GM21528 (cell line): ENCODE measurements around the gene GIMAP6.
A peak's percentile ranks its signal among the peaks of the same experiment; 100 is the strongest.
"Not testable (repeated sequence)": the region's sequence is repeated elsewhere in the genome, so short reads cannot be mapped to it uniquely, and the experiment has no call there.

Experiments used
- ATAC-seq: cut with Tn5 transposase; IDR thresholded peaks from one replicate; pipeline ENCODE4 v1.9.1; 2021; ENCODE audit warnings: mild to moderate bottlenecking, moderate library complexity; ENCODE audit not compliant: unreplicated experiment, low FRiP score

Gene GIMAP6

DNA sequence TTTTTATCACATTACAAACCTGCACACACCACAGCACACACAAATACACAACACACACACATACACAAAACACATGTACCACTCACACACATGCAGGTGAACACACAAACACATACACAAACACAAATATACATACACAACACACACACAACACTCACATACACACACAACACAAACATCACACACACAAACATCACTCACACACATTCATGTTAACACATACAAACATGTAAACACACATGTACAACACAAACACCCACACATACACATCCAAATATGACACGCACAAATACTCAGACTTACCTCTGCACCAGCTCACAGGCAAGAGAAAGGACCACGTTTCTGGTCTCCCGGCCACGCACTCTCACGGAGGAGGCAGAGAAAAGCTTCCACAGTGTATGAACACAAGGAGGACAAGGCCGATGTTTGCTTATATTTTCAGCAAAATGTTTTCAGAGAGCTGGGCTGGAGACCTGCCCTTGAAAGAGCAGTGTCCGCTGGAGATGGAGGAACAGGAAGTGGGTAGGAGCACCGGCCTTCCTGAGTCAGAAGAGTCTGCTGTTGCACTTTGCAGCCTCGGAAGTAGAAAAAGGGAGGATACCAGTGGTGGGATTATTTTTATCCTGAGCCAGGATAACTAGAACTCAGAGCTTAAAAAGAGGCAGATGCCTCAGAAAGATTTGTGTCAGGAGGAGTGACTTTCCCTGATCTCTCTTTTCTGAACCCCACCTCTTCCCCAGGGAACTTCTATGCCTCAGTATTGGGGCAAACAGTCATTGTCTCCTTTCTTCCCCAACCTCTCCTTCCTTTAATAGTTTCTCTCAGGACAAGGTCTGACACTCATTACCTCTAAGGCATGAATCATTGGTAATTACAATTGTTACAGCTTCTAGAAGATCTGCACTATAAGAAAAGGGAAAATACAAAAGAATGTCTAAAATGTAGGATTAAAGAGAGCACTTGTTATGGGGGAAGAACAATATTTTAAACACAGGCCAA is at the start of gene GIMAP6:
Gene GIMAP6 (minus strand): TSS at position 520 of the 999 bp plus-strand sequence. CDS start 2,243 bp downstream, outside the sequence.
- peak; percentile 81 for ATAC-seq

DNA sequence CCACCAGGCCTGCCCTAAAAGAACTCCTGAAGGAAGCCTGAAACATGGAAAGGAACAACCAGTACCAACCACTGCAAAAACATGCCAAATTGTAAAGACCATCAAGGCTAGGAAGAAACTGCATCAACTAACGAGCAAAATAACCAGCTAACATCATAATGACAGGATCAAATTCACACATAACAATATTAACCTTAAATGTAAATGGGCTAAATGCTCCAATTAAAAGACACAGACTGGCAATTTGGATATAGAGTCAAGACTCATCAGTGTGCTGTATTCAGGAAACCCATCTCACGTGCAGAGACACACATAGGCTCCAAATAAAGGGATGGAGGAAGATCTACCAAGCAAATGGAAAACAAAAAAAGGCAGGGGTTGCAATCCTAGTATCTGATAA is 48.2 kb upstream of the GIMAP6 start:
- not testable (repeated sequence) for ATAC-seq

DNA sequence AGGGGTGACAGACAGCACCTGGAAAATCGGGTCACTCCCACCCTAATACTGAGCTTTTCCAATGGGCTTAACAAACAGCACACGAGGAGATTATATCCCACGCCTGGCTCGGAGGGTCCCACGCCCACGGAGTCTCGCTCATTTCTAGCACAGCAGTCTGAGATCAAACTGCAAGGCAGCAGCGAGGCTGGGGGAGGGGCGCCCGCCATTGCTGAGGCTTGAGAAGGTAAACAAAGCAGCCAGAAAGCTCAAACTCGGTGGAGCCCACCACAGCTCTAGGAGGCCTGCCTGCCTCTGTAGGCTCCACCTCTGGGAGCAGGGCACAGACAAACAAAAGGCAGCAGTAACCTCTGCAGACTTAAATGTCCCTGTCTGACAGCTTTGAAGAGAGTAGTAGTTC is 46.4 kb upstream of the GIMAP6 start:
- not testable (repeated sequence) for ATAC-seq

- ATAC-seq = not testable (repeated sequence)
Measured at GRCh38 chr7:150676854-150677253, 44.7 kb upstream of the GIMAP6 start.

DNA sequence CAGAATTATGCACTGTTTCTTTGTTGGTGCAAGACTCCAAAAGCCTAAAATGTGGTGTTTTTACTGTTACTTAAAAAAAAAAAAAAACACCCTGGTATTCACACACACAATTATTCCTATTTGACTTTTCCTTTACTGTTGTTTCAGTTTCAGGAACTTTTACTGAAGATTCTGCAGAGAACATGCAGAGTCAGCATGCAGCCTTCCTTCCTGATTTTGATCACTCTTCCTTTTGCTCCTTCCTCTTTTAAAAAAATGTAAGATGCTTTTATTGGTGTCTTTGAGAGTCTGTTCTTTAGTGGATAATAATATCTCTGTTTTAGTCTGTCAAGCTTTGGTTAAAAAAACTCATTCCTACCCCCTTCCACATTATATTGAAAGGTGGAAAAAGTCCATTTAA is 44.1 kb upstream of the GIMAP6 start:
- not testable (repeated sequence) for ATAC-seq

GRCh38 chr7:150675714-150676113 is 43.5 kb upstream of the GIMAP6 start:
- ATAC-seq = no peak

DNA sequence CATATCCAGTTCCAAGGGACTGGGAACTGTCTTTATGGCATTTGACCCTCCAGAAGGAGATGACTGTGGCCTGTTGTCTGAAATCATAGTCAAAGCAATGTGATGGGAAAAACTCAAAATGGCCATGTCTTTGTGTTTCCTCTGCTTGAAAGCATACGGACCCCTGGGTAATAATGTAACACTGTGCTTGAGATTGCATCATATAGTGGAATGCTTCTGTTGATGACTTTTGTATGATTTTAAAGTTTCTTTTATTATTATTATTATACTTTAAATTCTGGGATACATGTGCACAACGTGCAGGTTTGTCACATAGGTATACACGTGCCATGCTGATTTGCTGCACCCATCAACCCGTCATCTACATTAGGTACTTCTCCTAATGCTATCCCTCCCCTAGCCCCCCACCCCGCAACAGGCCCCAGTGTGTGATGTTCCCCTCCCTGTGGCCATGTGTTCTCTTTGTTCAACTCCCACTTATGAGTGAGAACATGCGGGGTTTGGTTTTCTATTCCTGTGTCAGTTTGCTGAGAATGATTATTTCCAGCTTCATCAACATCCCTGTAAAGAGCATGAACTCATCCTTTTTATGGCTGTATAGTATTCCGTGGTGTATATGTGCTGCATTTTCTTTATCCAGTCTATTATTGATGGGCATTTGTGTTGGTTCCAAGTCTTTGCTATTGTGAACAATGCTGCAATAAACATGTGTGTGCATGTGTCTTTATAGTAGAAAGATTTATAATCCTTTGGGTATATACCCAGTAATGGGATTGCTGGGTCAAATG is 39.8 kb upstream of the GIMAP6 start:
- not testable (repeated sequence) for ATAC-seq

DNA sequence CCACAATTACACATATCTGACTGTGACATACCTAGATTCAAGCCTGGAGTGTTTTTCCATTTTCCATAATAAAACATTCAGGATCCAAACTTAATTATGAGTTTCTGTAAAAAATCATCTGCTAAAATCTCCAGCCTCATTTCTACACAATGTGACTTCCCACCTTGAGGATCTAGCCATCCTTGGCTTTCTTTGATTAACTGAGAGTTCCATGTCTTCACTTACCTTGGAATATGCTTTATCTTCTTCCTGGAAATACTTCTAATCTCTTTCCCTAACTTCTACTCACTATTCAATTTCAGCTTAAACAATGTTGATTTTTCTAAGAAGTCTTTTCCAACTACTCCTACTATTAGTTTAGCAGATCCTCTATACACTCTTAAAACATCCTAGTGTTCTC is 36.8 kb upstream of the GIMAP6 start:
- ATAC-seq = no peak

DNA sequence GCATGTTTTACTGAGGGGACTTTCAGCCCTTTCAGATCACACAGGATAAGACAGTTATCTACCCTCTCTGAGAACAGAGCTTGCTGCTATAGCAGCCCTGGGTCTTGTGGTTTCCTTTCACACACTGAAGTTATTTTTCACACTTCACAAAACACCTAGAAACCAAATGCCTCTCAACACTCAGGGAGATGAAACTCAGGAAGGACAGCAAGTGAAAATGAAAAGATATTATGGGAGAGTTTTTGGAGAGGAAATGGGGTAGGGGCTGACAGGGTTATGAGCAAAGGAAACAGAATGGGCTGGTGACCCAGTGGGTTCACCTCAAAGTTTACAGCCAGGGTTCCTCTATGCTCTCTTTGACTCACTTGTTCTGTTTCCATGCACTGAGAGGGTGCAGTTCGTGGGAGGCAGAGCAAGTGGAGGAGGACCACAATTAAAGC is 36.3 kb upstream of the GIMAP6 start:
- ATAC-seq = peak; percentile 84

GRCh38 chr7:150666412-150666811 is 34.2 kb upstream of the GIMAP6 start:
- no peak for ATAC-seq

DNA sequence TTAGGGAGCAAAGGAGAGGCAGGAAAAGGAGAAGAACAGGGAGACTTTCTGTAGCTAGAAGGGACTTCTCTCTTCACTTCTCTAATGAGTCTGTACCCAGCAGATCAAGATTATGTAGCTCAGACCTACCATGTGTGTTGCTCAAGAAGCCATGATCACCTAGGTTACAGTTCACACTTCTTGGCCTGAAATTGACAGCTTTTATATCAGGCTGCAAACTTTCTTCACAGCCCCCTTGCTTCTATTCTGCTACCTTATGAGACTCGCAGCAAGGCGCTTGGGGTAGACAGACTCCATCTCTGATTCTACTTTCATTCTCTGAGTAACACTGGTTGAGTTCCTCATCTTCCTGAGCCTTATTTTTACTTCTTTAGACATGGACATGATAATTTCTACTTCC is 33.7 kb upstream of the GIMAP6 start:
- no peak for ATAC-seq

GRCh38 chr7:150665089-150665748 is 33.0 kb upstream of the GIMAP6 start:
- no peak for ATAC-seq

DNA sequence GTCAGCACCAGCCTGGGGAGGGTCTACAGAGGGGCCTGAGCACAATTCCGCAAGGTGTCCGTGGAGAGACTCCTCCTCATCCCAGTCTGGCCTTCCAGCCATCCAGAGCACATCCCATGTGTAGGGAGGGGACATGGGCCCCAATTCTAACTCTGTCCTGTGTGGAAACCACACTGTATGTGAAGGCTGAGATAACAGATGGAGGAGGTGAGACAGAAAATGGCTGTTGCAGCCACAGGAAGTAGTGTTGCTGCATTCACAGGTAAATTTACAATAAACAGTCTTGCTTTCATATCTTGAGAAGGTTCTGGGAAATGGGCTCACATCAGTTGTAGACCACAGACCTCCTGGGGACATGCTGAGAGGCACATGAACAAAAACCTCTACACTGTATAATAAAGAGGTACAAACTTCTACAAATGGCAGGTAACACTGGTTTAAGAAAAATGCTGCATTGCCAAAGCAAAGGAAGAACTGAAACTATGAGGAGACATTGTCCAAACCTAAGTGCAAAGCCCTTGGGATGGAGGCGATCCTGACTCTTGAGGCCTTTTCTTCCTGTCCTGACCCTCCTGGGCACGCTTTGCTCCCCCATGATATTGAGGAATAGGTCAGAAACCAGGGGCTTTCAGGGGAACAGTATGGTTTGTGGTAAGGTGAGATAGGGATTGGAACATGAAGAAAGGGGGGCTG is 31.8 kb upstream of the GIMAP6 start:
- no peak for ATAC-seq

DNA sequence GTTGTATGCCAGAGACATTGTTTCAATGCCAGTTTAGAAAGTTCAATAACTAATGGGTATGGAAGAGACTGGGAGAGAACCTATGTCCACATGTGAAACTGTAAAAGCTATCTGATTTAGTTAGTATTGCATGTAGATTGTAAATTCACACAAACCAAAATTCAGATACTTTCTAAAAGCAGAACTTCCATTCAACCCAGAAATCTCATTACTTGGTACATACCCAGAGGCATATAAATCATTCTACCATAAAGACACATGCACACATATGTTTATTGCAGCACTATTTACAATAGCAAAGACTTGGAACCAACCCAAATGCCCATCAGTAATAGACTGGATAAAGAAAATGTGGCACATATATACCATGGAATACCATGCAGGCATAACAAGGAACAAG is 30.6 kb upstream of the GIMAP6 start:
- not testable (repeated sequence) for ATAC-seq

DNA sequence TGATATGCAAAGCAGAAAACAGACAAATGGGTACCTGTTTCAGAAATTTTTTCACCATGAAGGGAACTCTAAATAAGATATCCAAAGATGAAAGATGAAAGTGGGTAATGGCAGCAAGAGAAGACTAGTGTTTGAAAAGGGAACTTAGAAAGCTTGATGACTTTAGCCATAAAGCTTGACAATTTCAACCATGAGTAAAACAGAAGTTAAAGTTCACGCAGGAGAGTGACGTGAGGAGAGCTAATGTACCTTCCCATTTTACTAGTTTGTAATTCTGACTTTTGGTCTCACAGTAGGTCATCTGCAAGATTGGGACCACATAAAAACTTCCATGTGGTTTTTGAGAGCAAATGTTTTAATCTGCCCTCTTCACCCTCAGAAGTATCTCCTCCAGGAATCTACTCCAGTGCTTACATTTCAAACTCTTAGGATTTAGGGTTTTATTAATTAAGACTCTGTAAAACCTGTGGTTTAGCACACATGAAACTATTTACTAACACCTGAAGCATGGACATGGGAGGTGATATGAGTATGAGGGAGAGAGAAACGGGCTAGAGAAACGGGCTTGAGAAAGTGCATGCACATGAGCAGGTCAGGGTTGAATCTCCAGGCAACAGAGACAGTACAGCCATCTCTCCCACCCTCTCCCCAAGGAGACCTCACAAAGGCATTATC is 28.9 kb upstream of the GIMAP6 start:
- ATAC-seq = no peak

DNA sequence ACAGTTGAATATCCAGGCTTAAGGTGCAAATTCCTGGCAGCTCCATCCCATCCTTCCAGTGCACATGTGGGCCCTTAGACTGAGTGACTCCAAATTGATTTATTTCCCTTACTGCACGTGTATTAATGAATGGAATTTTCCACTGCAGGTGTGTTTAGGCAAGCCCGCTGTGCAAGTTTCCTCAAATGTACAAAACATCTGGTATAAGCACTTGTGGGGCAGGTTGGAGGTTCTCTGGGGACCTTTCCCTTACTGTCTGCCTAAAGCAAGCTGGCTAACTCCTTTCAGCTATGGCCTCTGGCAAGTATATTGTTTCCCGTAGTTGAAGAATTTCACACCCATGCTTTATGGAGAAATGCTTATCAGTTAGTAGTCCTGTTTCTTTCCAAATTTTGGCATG is 25.3 kb upstream of the GIMAP6 start:
- no peak for ATAC-seq

DNA sequence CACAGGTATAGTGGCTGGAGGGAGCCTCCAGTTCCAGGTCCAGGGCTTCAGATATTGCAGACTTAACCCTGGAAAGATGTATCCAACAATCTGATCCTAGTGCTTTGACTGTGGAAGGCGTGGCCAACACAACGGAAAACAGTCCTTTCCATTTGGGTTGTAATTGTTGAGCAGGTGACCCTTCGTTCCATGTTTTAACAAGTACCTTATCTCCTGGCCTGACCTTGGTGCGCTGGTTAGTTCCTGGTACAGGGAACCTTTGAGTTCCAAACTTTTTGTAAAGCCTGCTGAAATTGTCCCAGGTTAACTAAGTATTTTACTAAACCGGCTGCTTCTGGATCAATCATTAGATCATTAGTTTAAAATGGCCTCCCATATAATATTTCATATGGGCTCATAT is 23.9 kb upstream of the GIMAP6 start:
- no peak for ATAC-seq

DNA sequence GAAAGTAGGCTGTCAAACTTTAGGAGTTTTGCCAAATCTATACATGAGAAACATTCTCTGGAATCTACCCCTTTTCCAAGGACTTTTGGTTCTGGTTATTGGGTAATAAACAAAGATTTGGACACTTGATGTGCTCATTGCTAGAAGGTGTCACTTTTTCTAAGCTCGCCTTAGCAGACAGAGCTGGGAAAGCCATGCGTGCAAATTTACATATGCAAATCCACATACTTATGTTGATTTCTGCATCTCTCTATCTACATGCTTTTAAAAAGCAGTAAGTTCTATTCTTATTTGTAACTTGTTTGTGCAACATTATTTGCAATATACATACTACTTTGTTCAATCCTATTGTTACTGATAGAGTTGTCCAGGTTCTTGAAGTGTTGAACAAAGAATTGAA is 22.5 kb upstream of the GIMAP6 start:
- no peak for ATAC-seq

DNA sequence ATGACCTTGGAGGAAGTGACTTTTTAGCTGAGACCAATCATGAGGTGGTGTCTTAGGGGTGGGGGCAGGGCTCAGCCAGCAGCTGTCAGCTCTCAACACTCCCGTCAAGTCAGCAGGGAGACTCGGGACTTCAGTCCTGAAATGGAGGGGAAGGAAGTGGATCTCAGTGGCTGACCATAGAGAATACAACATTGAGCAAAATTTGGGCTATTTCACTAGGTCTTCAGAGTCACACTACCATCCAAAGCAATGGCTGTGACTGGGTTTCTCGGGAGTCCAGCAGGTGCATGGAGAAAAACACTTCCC is 16.8 kb upstream of the GIMAP6 start:
- ATAC-seq = no peak
